ENCODE results near the gene FOXD2.

The FOXD2 gene

DNA sequence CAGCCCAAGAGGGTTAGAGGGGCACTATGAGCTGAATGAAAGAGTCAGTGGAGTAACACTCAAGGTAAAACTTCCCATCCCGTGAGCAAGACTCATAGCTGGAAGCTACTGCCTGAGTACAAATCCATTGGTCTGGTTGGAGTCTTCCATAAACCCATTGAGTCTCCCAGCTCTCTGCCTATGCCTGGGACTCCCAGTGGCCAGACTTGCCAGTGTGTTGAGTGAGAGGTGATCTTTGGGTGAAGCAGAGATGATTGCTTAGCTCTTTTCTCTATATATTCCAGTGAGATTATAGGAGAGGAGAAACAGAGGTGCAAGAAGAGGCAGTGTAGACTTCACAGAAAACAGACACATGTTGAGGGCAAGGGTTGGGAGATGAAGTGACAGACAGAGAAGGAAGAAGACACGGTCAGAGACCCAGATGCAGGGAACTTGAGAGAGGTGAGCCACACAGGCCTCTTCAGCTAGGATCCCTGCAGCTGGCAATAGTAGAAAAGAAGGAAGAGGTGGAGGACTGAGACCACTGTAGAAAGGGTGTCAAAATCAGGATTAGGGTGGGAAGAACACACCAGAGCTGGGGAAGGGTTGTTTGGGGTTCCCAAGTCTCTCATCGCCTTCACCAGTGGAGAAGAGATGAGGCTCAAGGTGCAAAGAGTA, 3.7 kb downstream of the FOXD2 start:
- TF ChIP-seq TAF1 (IDR thresholded peaks at IDR 0.05; ENCODE audit: borderline replicate concordance, insufficient read depth, low read length) = no peak
- TF ChIP-seq, protein P1, sequence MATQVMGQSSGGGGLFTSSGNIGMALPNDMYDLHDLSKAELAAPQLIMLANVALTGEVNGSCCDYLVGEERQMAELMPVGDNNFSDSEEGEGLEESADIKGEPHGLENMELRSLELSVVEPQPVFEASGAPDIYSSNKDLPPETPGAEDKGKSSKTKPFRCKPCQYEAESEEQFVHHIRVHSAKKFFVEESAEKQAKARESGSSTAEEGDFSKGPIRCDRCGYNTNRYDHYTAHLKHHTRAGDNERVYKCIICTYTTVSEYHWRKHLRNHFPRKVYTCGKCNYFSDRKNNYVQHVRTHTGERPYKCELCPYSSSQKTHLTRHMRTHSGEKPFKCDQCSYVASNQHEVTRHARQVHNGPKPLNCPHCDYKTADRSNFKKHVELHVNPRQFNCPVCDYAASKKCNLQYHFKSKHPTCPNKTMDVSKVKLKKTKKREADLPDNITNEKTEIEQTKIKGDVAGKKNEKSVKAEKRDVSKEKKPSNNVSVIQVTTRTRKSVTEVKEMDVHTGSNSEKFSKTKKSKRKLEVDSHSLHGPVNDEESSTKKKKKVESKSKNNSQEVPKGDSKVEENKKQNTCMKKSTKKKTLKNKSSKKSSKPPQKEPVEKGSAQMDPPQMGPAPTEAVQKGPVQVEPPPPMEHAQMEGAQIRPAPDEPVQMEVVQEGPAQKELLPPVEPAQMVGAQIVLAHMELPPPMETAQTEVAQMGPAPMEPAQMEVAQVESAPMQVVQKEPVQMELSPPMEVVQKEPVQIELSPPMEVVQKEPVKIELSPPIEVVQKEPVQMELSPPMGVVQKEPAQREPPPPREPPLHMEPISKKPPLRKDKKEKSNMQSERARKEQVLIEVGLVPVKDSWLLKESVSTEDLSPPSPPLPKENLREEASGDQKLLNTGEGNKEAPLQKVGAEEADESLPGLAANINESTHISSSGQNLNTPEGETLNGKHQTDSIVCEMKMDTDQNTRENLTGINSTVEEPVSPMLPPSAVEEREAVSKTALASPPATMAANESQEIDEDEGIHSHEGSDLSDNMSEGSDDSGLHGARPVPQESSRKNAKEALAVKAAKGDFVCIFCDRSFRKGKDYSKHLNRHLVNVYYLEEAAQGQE (IDR thresholded peaks at IDR 0.05; ENCODE audit: insufficient read depth in 1 of 2, low read depth in 2 of 2, low read length in 2 of 2) = no peak
- no peak for TF ChIP-seq SIN3A (IDR thresholded peaks at IDR 0.05; ENCODE audit: borderline replicate concordance, insufficient read depth, low read length)
- no peak for TF ChIP-seq FOXP2 (optimal IDR thresholded peaks at IDR 0.05; ENCODE audit: borderline replicate concordance, extremely low read depth, extremely low read length, insufficient read depth)
- TF ChIP-seq POLR2AphosphoS5 (IDR thresholded peaks at IDR 0.05; ENCODE audit: low read depth, low read length) = no peak

DNA sequence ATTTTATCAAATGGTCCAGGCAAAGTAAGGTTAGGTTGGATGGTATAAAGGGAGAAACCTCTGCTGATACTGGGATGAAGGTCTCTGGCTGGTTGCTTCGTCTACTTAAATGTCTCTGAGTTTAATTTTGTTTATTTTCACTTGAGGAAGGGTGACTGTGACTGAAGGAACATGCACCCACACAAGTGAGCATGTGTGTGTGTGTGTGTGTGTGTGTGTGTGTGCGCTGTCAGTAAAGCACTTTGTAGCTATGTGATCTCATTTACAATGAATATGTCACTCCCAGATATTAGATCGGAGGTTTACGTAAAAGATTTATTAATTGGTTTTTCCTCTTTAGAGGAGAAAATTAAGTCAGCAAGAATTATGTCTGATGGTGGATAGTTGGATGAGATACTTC, 4.4 kb downstream of the FOXD2 start:
- no peak for TF ChIP-seq POLR2AphosphoS5 (IDR thresholded peaks at IDR 0.05; ENCODE audit: low read depth, low read length)

DNA sequence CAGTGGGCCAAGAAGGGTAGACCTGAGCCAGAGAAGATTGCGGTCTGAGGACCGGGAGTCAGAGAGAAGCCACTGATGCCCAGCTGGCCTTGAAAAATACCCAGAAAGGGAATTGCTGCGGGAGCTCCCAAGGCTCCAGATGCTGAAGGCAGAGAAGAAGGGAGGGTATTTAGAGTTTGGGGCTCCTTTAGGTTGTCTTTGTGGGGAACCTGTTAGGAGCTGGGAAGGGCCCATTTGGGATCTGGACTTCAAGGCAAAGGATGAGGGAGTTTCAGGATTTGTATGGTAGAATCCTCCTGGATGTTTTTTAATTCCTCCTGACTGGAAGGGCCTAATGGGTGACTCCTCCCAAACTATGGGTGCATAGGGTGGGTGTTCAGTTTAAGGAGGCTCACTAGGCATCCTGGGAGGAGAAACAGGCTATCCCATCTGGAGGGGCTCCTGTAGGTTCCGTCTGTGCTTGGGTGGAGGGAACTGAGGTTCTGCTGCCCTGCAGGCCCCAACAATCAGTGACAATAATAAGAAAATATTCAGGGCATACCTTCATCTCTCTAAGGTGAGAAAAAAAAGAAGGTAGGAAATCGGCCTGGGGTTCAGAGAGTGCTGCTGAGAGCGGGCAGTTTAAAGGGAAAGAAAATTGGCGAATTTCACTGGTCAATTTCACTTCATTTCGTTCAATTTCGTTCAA, 5.1 kb downstream of the FOXD2 start:
- no peak for TF ChIP-seq TAF1 (IDR thresholded peaks at IDR 0.05; ENCODE audit: borderline replicate concordance, insufficient read depth, low read length)
- TF ChIP-seq FOXP2 (optimal IDR thresholded peaks at IDR 0.05; ENCODE audit: borderline replicate concordance, extremely low read depth, extremely low read length, insufficient read depth) = no peak
- TF ChIP-seq POLR2AphosphoS5 (IDR thresholded peaks at IDR 0.05; ENCODE audit: low read depth, low read length) = no peak
- TF ChIP-seq, protein P1 (IDR thresholded peaks at IDR 0.05; ENCODE audit: insufficient read depth in 1 of 2, low read depth in 2 of 2, low read length in 2 of 2) = no peak
- TF ChIP-seq SIN3A (IDR thresholded peaks at IDR 0.05; ENCODE audit: borderline replicate concordance, insufficient read depth, low read length) = no peak

DNA sequence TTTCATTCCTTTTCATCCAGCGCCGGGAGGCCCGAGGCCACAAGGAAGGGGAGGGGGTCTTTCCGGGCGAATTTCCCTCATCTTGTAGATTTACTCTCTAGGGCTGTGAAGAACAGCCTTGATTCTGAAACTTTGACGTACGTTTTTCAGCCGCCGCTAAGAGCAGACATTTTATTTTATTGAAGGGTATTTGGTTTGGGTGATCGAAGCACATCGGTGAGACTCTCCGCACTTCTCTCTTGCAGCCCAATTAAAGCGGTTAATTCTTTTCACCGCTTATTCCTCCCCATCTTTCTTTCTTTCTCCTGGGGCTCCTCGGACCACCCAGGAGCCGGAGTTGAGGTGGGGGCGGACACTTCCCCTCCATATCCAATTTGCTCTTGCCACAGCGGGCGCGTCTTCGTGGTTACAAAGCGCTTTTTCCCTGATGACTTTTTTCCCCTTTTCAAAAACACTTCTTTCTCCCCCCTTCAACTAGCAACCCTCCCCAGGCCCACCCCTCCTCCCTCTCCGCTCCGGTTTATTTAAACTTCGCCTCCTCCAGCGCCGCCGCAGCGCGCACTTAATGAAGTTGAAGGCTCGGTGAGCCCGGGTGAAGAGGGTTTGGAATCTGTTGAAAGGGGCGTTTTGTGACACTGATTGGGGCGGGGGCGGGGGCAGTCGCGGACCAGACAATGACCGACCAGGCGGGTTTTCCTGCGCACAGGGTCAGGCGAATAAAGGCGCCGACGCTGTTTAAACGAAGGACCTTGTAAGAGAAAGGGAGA, 5.9 kb downstream of the FOXD2 start:
- TF ChIP-seq POLR2AphosphoS5 (IDR thresholded peaks at IDR 0.05; ENCODE audit: low read depth, low read length) = no peak
- TF ChIP-seq SIN3A (IDR thresholded peaks at IDR 0.05; ENCODE audit: borderline replicate concordance, insufficient read depth, low read length) = no peak
- no peak for TF ChIP-seq TAF1 (IDR thresholded peaks at IDR 0.05; ENCODE audit: borderline replicate concordance, insufficient read depth, low read length)
- TF ChIP-seq, protein P1 (IDR thresholded peaks at IDR 0.05; ENCODE audit: insufficient read depth in 1 of 2, low read depth in 2 of 2, low read length in 2 of 2) = no peak
- TF ChIP-seq FOXP2 (optimal IDR thresholded peaks at IDR 0.05; ENCODE audit: borderline replicate concordance, extremely low read depth, extremely low read length, insufficient read depth) = no peak

DNA sequence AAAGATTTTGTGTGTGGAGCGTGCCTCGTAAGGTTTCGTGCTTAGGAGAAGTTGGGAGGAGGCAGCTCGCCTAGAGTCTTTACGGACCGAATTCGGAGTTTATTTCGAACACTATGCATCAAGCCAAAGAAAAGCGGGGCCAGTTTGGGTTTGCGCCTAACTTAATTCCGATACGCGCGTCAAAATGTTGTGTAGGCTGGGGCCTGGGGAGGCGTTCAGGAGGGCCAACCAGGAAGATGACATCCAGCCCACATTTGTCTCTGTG, 6.4 kb downstream of the FOXD2 start:
- TF ChIP-seq FOXP2 (optimal IDR thresholded peaks at IDR 0.05; ENCODE audit: borderline replicate concordance, extremely low read depth, extremely low read length, insufficient read depth) (no peak), POLR2AphosphoS5 (IDR thresholded peaks at IDR 0.05; ENCODE audit: low read depth, low read length) (no peak), TAF1 (IDR thresholded peaks at IDR 0.05; ENCODE audit: borderline replicate concordance, insufficient read depth, low read length) (no peak), SIN3A (IDR thresholded peaks at IDR 0.05; ENCODE audit: borderline replicate concordance, insufficient read depth, low read length) (no peak)
- TF ChIP-seq, protein P1 (IDR thresholded peaks at IDR 0.05; ENCODE audit: insufficient read depth in 1 of 2, low read depth in 2 of 2, low read length in 2 of 2) = no peak

Data from PFSK-1 (cell line).